ENCODE measurements around the gene NR2E3.
"Not testable (repeated sequence)": the region's sequence is repeated elsewhere in the genome, so short reads cannot be mapped to it uniquely, and the experiment has no call there.

The NR2E3 gene

GRCh38 chr15:71820127-71820526, 9.8 kb downstream of the NR2E3 start:
- DNase-seq, result no peak

- DNase-seq, result no peak
Measured at GRCh38 chr15:71821547-71822129, 11.3 kb downstream of the NR2E3 start.

- DNase-seq, result no peak
Measured at GRCh38 chr15:71822890-71823630, 12.7 kb downstream of the NR2E3 start.

- no peak for DNase-seq
Measured at GRCh38 chr15:71823801-71824200, 13.4 kb downstream of the NR2E3 start.

GRCh38 chr15:71825021-71825730, 14.8 kb downstream of the NR2E3 start:
- DNase-seq, result no peak

GRCh38 chr15:71826196-71826595, 15.8 kb downstream of the NR2E3 start:
- DNase-seq, result no peak

GRCh38 chr15:71830981-71831380, 20.6 kb downstream of the NR2E3 start:
- no peak for DNase-seq

- DNase-seq, result no peak
Measured at GRCh38 chr15:71841563-71841962, 31.2 kb downstream of the NR2E3 start.

GRCh38 chr15:71844916-71845315, 34.6 kb downstream of the NR2E3 start:
- DNase-seq, result no peak

GRCh38 chr15:71853543-71853942, 43.2 kb downstream of the NR2E3 start:
- no peak for DNase-seq

- not testable (repeated sequence) for DNase-seq
Measured at GRCh38 chr15:71858232-71858631, 47.9 kb downstream of the NR2E3 start.

All from suppressor macrophage treated with lipopolysaccharide for 1 hour (primary cell).